LoVo (cell line): ENCODE data around the gene FAM124B.

ENCODE experiments used
- DNase-seq: peaks from one replicate; pipeline ENCODE4 v3.0.0-alpha.2; 2016; ENCODE audit warnings: low spot score

FAM124B gene

GRCh38 chr2:224381521-224382279 lies 20.2 kb downstream of the FAM124B start:
- no peak for DNase-seq

- no peak for DNase-seq
These were observed 21.9 kb downstream of the FAM124B start for GRCh38 chr2:224379986-224380385.

GRCh38 chr2:224379172-224379571 lies 22.7 kb downstream of the FAM124B start:
- DNase-seq, result no peak

- DNase-seq, result no peak
These were observed 23.2 kb downstream of the FAM124B start for GRCh38 chr2:224378701-224379097.

- DNase-seq, result no peak
These were observed 23.9 kb downstream of the FAM124B start for GRCh38 chr2:224377751-224378700.

GRCh38 chr2:224372641-224373040 lies 29.3 kb downstream of the FAM124B start:
- no peak for DNase-seq

- DNase-seq, result peak; percentile 41
These were observed 32.8 kb downstream of the FAM124B start for GRCh38 chr2:224369028-224369632.

- no peak for DNase-seq
These were observed 35.6 kb downstream of the FAM124B start for GRCh38 chr2:224366267-224366844.

GRCh38 chr2:224365331-224365730 lies 36.6 kb downstream of the FAM124B start:
- DNase-seq, result no peak

GRCh38 chr2:224363281-224363680 lies 38.6 kb downstream of the FAM124B start:
- DNase-seq, result no peak

GRCh38 chr2:224362094-224362493 lies 39.8 kb downstream of the FAM124B start:
- no peak for DNase-seq

GRCh38 chr2:224360801-224361251 lies 41.1 kb downstream of the FAM124B start:
- peak; percentile 59 for DNase-seq

GRCh38 chr2:224359569-224359968 lies 42.3 kb downstream of the FAM124B start:
- DNase-seq, result no peak

GRCh38 chr2:224357098-224357901 lies 44.6 kb downstream of the FAM124B start:
- DNase-seq, result peak; percentile 53

GRCh38 chr2:224354632-224355211 lies 47.2 kb downstream of the FAM124B start:
- DNase-seq, result no peak

- no peak for DNase-seq
These were observed 51.2 kb downstream of the FAM124B start for GRCh38 chr2:224350703-224351102.

GRCh38 chr2:224349396-224349795 lies 52.5 kb downstream of the FAM124B start:
- DNase-seq, result no peak

- DNase-seq, result no peak
These were observed 54.5 kb downstream of the FAM124B start for GRCh38 chr2:224347176-224348051.

- no peak for DNase-seq
These were observed 56.4 kb downstream of the FAM124B start for GRCh38 chr2:224345492-224345891.

- DNase-seq, result no peak
These were observed 58.7 kb downstream of the FAM124B start for GRCh38 chr2:224343226-224343625.
